ENCODE results near the gene GLRX2.

GLRX2 gene

GRCh38 chr1:193111641-193112090 is 6.5 kb upstream of the GLRX2 start:
- peak; percentile 69 for DNase-seq

DNA sequence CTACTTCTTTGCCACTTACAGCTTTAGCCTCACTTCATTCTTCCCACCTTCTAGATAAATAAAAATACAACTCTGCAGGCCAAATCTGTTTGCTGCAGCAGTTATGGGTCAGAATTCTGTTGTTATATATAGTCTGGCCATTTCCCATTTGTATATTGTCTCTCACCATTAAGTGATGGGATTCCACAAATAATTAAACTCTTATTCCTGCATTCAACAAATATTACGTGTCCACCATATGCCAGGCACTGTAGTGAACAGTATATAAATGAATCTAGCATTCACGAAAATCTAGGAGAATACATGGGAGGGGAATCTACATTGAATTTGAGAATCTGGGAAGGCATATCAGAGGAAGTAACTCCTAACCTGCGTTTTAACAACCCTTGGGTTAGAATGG is 5.7 kb upstream of the GLRX2 start:
- DNase-seq, result no peak

GRCh38 chr1:193110246-193110645 is 5.0 kb upstream of the GLRX2 start:
- no peak for DNase-seq

DNA sequence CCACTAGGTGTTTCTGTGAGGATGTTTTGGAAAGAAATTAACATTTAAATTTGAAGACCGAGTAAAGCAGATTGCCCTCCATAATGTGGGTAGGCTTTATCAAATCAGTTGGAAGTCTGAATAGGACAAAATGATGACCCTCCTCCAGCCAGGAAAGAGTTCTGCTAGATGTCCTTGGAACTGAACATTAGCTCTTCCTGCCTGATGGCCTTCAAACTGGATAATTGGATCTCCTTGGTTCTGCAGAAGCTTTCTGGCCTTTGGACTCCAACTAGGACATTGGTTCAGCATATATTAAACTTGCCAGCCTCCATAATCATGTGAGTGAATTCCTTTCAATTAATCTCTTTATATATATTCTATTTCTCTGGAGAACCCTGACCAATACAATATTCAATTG is 4.4 kb upstream of the GLRX2 start:
- DNase-seq, result no peak

- DNase-seq, result no peak
Observed at GRCh38 chr1:193108471-193108870, 3.3 kb upstream of the GLRX2 start.

- DNase-seq, result no peak
Observed at GRCh38 chr1:193105821-193106177, 585 bp upstream of the GLRX2 start.

- peak; percentile 19 for DNase-seq
Observed at GRCh38 chr1:193104502-193104906, 710 bp downstream of the GLRX2 start.

- DNase-seq, result no peak
Observed at GRCh38 chr1:193103759-193104501, 1.3 kb downstream of the GLRX2 start.

GRCh38 chr1:193102662-193103061 is 2.6 kb downstream of the GLRX2 start:
- DNase-seq, result no peak

DNA sequence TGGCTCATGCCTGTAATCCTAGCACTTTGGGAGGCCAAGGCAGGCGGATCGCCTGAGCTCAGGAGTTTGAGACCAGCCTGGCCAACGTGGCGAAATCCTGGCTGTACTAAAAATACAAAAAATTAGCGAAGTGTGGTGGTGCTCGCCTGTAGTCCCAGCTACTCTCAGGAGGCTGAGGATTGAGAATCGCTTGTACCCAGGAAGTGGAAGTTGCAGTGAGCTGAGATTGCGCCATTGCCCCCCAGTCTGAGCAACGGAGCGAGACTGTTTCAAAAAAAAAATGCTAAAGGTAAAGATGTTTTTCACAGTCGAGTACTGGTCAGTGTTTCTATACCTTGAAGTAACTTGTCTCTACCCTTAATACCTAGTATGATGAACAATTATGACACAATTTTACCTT is 11.1 kb downstream of the GLRX2 start:
- DNase-seq, result no peak

- no peak for DNase-seq
Observed at GRCh38 chr1:193090865-193091264, 14.3 kb downstream of the GLRX2 start.

- no peak for DNase-seq
Observed at GRCh38 chr1:193087893-193088292, 17.3 kb downstream of the GLRX2 start.

GRCh38 chr1:193086342-193086741 is 18.9 kb downstream of the GLRX2 start:
- DNase-seq, result no peak

- DNase-seq, result no peak
Observed at GRCh38 chr1:193085263-193085662, 20.0 kb downstream of the GLRX2 start.

DNA sequence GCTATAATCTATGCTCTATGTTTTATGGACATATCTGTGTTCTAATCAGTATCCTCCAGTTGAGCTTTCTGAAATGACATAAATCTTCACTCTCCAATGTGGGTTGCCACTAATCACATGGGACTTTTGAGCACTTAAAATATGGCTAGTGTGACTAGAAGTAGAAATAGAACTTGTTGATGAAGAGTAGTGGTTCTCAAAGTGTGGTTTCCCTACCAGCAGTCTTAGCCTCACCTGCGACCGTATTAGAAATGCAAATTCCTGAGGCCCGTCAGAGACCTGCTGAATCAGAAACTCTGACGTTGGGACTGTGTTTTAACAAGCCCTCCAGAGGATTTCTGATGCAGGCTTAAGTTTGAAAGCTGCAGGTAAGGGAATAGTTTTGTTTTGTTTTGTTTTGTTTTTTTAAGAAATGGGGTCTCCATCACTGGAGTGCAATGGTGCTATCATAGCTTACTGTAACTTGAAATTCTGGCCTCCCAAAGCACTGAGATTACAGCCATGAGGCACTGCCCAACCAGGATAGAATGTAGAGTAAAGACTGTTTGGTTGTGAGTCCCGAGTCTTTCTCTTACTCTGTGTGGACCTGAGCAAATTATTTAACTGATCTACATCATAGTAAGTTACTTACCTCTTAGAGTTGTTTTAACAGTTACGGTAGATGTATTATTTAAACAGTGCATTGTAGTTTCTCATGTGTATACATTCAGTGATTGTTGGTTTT is 21.7 kb downstream of the GLRX2 start:
- DNase-seq, result no peak

DNA sequence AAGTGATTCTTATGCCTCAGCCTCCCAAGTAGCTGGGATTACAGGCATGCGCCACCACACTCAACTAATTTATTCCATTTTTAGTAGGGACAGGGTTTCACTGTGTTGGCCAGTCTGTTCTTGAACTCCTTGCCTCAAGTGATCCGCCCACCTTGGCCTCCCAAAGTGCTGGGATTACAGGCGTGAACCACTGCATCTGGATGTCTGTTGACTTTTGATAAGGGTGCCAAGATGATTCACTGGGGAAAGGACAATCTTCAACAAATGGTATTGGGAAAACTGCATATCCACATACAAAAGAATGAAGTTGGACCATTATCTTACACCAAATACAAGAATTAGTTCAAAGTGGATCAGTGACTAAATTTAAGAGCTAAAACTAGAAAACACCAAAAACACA is 26.0 kb downstream of the GLRX2 start:
- DNase-seq, result no peak

DNA sequence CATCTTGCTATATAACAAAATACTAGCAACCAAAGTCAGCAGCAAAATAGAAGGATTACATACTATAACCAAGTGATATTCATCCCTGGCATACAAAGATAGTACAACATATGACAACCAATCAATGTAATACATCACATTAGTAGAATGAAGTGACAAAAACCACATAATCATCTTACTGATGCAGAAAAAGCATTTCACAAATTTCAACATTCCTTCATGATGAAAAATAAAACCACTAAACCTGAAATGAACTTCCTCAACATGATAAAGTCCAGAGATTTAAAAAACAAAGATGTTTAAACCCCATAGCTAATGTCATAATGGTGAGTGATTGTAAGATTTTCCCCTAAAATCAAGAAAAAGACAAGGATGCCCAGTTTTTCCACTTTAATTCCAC is 27.2 kb downstream of the GLRX2 start:
- no peak for DNase-seq

DNA sequence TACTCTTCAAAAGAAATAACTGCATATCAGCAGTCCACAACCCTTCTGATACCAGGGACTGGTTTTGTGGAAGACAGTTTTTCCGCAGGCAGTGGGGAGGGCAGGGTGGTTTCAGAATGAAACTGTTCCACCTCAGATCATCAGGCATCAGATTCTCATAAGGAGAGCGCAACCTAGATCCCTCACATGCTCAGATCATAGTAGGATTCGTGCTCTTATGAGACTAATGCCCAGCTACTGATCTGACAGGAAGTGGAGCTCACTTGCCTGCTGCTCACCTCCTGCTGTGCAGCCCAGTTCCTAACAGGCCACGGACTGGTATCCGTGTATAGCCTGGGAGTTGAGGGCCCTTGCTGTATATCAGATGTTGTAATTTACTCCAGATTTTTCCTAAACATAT is 34.3 kb downstream of the GLRX2 start:
- DNase-seq, result no peak

- no peak for DNase-seq
Observed at GRCh38 chr1:193070386-193070753, 34.8 kb downstream of the GLRX2 start.

DNA sequence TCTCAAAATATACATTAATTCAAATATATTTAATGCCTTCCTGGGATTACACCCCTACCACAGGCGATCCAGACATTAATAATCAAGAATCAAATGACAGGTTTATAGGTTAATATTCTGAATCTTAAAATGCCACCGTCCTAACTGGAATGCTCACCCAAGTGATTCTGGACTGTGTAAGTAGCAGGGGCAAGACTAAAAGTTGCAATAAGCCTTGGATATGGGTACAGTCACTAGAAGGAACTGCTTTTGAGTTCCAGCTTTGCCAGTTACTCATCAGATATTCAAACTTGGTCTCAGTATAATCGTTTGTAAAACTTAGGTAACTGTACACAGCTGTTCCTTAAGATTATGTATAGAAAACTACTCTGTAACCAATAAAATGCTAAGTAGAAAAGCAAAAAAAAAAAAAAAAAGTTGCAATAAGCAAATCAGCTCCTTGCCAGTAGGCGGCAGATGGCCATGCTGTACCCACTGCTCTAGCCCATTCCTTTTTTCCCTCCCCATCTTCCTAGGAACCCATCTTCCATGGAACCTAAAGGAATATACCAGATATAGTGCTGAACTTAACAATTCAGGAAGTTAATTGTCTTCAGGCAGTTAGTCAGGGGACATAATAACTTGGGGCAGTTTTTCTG is 35.3 kb downstream of the GLRX2 start:
- no peak for DNase-seq

DNA sequence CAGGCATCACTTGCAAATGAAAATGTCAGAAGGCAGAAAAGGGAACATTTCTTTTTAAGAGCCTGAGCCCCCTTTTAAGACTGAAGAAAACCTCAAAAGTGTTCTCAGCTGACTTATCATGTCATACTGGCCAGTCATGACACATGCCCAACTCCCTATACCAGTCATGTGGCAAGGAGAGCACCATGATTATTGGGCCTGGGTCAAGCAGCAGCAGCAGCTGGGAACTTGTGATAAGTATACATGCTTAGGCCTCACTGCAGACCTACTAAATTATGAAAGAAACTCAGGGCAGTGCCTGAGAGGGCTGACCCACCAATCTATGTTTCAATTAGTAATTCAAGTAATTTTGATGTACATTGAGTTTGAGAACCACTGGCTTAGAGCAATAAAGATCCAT is 37.2 kb downstream of the GLRX2 start:
- no peak for DNase-seq

- no peak for DNase-seq
Observed at GRCh38 chr1:193066606-193067005, 38.6 kb downstream of the GLRX2 start.

DNA sequence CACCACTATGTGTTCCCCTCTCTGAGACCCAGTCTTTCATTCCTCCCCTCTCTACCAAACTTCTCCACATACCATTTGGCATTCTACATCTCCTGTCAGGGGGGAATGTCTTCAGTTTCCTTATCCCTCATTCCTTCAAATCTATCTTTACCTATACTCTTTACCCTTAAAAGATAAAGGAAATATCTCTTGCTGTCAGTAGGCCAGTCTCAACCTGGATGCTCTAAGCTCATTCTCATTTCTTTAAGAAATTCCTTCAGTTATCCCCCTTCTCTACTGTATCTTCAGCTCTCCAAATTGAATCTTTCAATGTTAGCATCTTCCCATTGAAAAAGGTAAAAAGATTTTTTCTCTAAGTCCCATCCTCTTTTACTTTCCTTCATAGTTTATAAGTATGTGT is 39.3 kb downstream of the GLRX2 start:
- no peak for DNase-seq

Measured in GF-D8 (cell line).